ENCODE data around the gene E2F8. TPM values are rescaled to one million over a fixed set of nuclear protein-coding genes. Genes with fewer than 3 reads are reported as not detected.

Gene E2F8
- total RNA-seq, 3 donors from 2014 or later (not counting 1 experiment from before 2014, with no cell fraction given): 0.38 to 0.54 (median 0.42) TPM

GRCh38 chr11:19286411-19286810 is 45.7 kb upstream of the E2F8 start:
- Mint-ChIP-seq H3K27me3 (ENCODE audit: low read depth in 2 of 2) (no peaks in the 10 kb centered on the region), H3K4me3 (no peak overlapping the region), H3K27ac (peak overlapping the region; percentile 36 to 58), H3K9me3 (no peaks in the 10 kb centered on the region), H3K4me1 (peaks cover 30 to 33% of the 10 kb centered on the region in 2 donors), H3K36me3 (no peaks in the 10 kb centered on the region)
- DNase-seq (no peak), ATAC-seq (no peak)
- no peaks in the 10 kb centered on the region for H3K27me3 ChIP-seq (ENCODE audit: control insufficient read depth, insufficient read depth, low read length)
- peaks cover 32% of the 10 kb centered on the region for H3K4me1 ChIP-seq (ENCODE audit: control insufficient read depth, insufficient read depth, low read length)
- intact Hi-C loops (cut with micrococcal nuclease): no loop called here
- no peaks in the 10 kb centered on the region for H3K36me3 ChIP-seq (ENCODE audit: control insufficient read depth, insufficient read depth, low read length)
- no peaks in the 10 kb centered on the region for H3K9me3 ChIP-seq (ENCODE audit: control insufficient read depth, insufficient read depth, low read length)
- 96% methylated on average over 4 of the region's 4 CpGs for WGBS (ENCODE audit: insufficient coverage)
- H3K4me3 ChIP-seq (ENCODE audit: low read length): no peak overlapping the region
- TF ChIP-seq, protein P1, sequence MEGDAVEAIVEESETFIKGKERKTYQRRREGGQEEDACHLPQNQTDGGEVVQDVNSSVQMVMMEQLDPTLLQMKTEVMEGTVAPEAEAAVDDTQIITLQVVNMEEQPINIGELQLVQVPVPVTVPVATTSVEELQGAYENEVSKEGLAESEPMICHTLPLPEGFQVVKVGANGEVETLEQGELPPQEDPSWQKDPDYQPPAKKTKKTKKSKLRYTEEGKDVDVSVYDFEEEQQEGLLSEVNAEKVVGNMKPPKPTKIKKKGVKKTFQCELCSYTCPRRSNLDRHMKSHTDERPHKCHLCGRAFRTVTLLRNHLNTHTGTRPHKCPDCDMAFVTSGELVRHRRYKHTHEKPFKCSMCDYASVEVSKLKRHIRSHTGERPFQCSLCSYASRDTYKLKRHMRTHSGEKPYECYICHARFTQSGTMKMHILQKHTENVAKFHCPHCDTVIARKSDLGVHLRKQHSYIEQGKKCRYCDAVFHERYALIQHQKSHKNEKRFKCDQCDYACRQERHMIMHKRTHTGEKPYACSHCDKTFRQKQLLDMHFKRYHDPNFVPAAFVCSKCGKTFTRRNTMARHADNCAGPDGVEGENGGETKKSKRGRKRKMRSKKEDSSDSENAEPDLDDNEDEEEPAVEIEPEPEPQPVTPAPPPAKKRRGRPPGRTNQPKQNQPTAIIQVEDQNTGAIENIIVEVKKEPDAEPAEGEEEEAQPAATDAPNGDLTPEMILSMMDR (IDR thresholded peaks at IDR 0.05): no peak
- H3K27ac ChIP-seq (ENCODE audit: low read length): no peak overlapping the region

DNA sequence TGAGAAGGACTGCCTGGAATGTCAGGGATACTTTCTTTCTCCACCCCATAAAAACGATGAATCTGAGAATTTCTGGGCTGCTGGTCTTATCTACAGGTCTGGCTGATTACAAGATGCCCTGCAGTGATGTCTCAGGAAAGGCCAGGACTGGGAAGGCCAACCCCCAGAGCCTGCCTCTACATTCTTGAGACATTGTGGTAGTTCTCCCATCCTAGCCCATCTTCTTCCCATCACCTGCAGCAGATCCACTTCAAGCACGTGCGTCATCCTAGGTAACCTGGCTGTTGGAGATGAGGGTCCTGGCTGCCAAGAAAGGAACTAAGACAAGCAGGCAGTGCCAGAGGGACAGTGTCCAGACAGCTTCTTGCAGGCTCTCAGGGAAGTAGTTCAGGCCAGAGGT is 44.1 kb upstream of the E2F8 start:
- DNase-seq: no peak
- Mint-ChIP-seq H3K9me3 (no peaks in the 10 kb centered on the region), H3K4me1 (peaks cover 45 to 48% of the 10 kb centered on the region in 2 donors), H3K4me3 (peak overlapping the region; percentile 19), H3K27ac (peak overlapping the region; percentile 56 to 84), H3K36me3 (no peaks in the 10 kb centered on the region), H3K27me3 (ENCODE audit: low read depth in 2 of 2) (no peaks in the 10 kb centered on the region)
- intact Hi-C loops (cut with micrococcal nuclease): no loop called here
- Histone ChIP-seq H3K27ac (ENCODE audit: low read length) (no peak overlapping the region), H3K4me3 (ENCODE audit: low read length) (no peak overlapping the region), H3K36me3 (ENCODE audit: control insufficient read depth, insufficient read depth, low read length) (no peaks in the 10 kb centered on the region), H3K4me1 (ENCODE audit: control insufficient read depth, insufficient read depth, low read length) (peaks cover 43% of the 10 kb centered on the region), H3K9me3 (ENCODE audit: control insufficient read depth, insufficient read depth, low read length) (no peaks in the 10 kb centered on the region), H3K27me3 (ENCODE audit: control insufficient read depth, insufficient read depth, low read length) (no peaks in the 10 kb centered on the region)
- TF ChIP-seq, protein P1 (IDR thresholded peaks at IDR 0.05): no peak
- no peak for ATAC-seq
- 91% methylated on average over 3 of the region's 3 CpGs for WGBS (ENCODE audit: insufficient coverage)

GRCh38 chr11:19283991-19284390 is 43.2 kb upstream of the E2F8 start:
- H3K36me3 ChIP-seq (ENCODE audit: control insufficient read depth, insufficient read depth, low read length): no peaks in the 10 kb centered on the region
- H3K27me3 ChIP-seq (ENCODE audit: control insufficient read depth, insufficient read depth, low read length): no peaks in the 10 kb centered on the region
- Mint-ChIP-seq H3K4me1 (peaks cover 54 to 57% of the 10 kb centered on the region in 2 donors), H3K36me3 (no peaks in the 10 kb centered on the region), H3K27me3 (ENCODE audit: low read depth in 2 of 2) (no peaks in the 10 kb centered on the region), H3K27ac (peak overlapping the region; percentile 56 to 84), H3K4me3 (peak overlapping the region; percentile 19), H3K9me3 (no peaks in the 10 kb centered on the region)
- no peak overlapping the region for H3K27ac ChIP-seq (ENCODE audit: low read length)
- WGBS (ENCODE audit: insufficient coverage): 29% methylated on average over 3 of the region's 3 CpGs
- TF ChIP-seq, protein P1 (IDR thresholded peaks at IDR 0.05): no peak
- DNase-seq (peak in 1 of 2 donors; percentile 46), ATAC-seq (peak; percentile 36 to 52 (median 46))
- intact Hi-C loops (cut with micrococcal nuclease): no loop called here
- H3K4me1 ChIP-seq (ENCODE audit: control insufficient read depth, insufficient read depth, low read length): peaks cover 47% of the 10 kb centered on the region
- H3K4me3 ChIP-seq (ENCODE audit: low read length): no peak overlapping the region
- no peaks in the 10 kb centered on the region for H3K9me3 ChIP-seq (ENCODE audit: control insufficient read depth, insufficient read depth, low read length)

DNA sequence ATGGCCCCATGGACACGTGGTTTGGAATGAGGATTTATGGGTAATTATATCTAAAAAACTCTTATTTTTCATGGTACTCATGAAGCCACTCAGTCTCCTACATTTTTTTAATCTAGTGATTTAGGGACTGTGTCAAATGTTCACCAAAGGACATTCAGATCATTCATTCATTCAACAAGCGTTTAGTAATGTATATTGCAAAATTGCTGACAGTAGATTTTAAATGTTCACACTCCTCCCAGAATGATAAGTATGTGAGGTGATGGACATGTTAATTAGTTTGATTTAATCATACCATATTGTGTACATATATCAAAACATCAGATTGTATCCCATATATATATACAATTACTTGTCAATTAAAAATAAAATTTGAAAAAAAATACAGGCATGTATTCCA is 40.8 kb upstream of the E2F8 start:
- H3K27me3 ChIP-seq (ENCODE audit: control insufficient read depth, insufficient read depth, low read length): no peaks in the 10 kb centered on the region
- H3K9me3 ChIP-seq (ENCODE audit: control insufficient read depth, insufficient read depth, low read length): no peaks in the 10 kb centered on the region
- H3K36me3 Mint-ChIP-seq: no peaks in the 10 kb centered on the region
- ATAC-seq (no peak), DNase-seq (no peak)
- H3K9me3 Mint-ChIP-seq: no peaks in the 10 kb centered on the region
- no peak overlapping the region for H3K27ac ChIP-seq (ENCODE audit: low read length)
- TF ChIP-seq, protein P1 (IDR thresholded peaks at IDR 0.05): no peak
- no peaks in the 10 kb centered on the region for H3K36me3 ChIP-seq (ENCODE audit: control insufficient read depth, insufficient read depth, low read length)
- peak overlapping the region; percentile 74 to 86 for H3K27ac Mint-ChIP-seq
- WGBS (ENCODE audit: insufficient coverage): no CpG with 5 or more reads among the region's 2 CpGs
- H3K4me3 ChIP-seq (ENCODE audit: low read length): no peak overlapping the region
- no peaks in the 10 kb centered on the region for H3K27me3 Mint-ChIP-seq (ENCODE audit: low read depth in 2 of 2)
- H3K4me1 Mint-ChIP-seq: peaks cover 54 to 61% of the 10 kb centered on the region in 2 donors
- intact Hi-C loops (cut with micrococcal nuclease): no loop called here
- peak overlapping the region; percentile 83 for H3K4me3 Mint-ChIP-seq
- H3K4me1 ChIP-seq (ENCODE audit: control insufficient read depth, insufficient read depth, low read length): peaks cover 47% of the 10 kb centered on the region
